Measurements from ENCODE around the gene NLGN3.

- TF ChIP-seq POLR2AphosphoS5 (IDR thresholded peaks at IDR 0.05): no peak
- TF ChIP-seq CTCF (IDR thresholded peaks at IDR 0.05): no peak
- no peak for TF ChIP-seq POLR2A (IDR thresholded peaks at IDR 0.05)
These were observed 39.0 kb upstream of the NLGN3 start for GRCh38 chrX:71105628-71106027.
